IPS-NIHi7 (cell line): Measurements from ENCODE around the gene C6.
"Not testable (repeated sequence)": the region's sequence is repeated elsewhere in the genome, so short reads cannot be mapped to it uniquely, and the experiment has no call there.

ENCODE experiments used
- DNase-seq: peaks from one replicate; pipeline ENCODE4 v3.0.0; 2012; ENCODE audit warnings: mixed read lengths; ENCODE audit errors: extremely low spot score

Gene C6

GRCh38 chr5:41213340-41213739 lies at the start of gene C6:
Gene C6, minus strand, starts transcription at chr5:41213532. Its CDS starts 10,302 bp downstream, at chr5:41203230.
- DNase-seq, result no peak

DNA sequence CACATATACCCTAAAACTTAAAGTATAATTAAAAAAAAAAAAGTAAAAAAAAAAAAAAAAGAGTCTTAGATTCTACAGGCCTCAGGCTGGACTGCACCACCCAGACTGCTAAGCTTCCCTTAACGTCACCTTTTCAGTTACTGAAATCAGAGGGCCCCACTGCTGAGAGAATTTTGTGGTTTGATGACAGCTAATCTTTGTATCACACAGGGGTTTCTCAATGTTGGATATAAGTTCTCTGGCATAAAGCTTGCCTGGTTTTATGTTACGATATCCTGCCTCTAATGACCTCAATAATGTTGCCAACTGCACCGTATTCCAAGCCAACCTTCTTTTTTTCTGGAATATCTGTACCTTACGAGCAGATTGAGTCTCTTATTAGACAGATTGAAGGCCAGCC lies 43.1 kb upstream of the C6 start:
- DNase-seq, result no peak

DNA sequence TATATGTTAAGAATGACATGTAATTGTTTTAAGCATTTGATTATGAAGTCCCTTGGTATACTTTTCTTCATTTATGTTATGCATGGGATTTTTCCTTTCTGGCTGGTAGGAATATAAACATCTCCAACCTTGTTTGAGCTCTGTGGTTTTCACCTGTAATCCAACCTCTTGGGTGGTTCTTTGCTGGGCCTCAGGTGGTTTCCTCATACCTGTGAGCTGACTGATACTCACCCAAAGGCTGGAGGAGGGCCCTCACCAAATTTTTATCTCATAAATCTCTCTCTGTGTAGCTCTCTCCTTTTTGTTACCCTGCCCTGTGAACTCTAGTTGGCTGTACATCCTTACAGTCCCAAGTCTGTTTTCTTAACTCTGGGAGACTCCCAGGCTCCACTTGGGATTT lies 39.8 kb upstream of the C6 start:
- DNase-seq, result no peak

DNA sequence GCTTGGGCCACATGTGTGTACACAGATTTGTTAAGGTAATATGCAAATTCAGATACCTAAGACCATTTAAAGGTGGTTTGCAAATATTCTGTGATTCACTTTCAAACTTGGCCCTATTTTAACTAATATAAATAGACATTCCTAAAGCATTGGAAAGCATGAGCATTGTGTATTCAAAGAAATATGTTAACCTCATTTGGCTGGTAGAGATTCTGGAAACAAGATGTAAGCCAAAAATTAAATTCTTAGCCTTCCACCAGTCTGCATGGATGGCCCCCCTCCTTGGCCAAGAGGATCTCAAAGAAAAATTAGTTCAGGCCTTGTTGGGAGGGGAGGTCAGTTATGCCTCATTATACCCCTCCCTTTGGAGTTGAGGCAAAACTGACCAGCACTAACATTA lies 38.7 kb upstream of the C6 start:
- no peak for DNase-seq

- DNase-seq, result no peak
These were observed 37.1 kb upstream of the C6 start for GRCh38 chr5:41250351-41250987.

DNA sequence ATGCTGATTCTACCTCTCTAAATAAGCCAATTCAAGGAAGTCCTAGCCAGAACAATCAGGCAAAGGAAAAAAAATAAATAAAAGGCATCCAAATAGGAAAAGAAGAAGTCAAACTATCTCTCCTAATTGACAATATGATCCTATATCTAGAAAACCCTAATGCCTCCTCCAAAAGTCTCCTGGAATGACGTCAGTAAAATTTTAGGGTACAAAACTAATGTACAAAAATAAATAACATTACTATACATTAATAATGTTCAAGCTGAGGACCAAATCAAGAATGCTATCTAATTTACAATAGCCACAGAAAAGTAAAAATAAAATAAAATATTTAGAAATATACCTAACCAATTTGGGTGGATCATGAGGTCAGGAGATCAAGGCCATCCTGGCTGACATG lies 33.8 kb upstream of the C6 start:
- DNase-seq, result no peak

DNA sequence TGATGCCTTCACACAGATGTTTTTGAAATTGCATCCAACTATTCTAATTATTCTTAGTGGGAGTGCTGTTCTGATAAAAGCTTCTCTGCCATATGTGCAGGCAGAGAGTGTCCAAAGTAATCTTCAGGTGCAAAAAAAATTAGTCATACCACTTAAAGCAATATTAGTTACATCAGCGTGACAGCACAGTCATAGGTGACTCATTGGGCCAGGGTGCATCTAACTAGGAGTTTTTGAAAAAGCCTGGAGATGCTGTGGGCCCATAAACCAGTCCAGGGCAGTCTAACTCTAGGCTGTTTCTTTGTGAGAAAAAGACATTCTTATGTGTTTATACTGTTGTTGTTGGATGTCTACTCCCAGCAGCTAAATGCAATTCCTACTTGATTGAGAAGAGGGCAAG lies 33.0 kb upstream of the C6 start:
- no peak for DNase-seq

GRCh38 chr5:41243558-41243957 lies 30.2 kb upstream of the C6 start:
- DNase-seq, result no peak

DNA sequence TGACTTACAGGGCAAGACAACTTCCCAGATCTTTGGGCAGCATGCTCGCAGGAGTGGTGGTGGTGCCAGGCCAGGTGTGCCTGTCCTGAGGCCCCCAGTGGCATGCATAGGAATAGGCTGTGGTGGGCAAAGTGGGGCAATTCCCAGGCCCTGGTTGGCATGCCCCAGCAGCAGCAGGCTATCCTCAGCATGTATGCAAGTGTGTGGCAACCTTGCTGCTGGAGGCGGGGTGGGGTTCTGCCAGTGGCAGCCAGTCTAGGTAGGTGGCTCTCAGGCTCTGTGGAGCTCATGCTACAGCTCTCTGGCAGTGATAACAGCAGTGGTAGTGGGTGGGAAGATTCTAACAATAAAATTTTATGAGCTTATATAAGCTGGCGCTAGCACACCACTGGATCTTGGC lies 27.7 kb upstream of the C6 start:
- DNase-seq, result no peak

- DNase-seq, result no peak
These were observed 27.1 kb upstream of the C6 start for GRCh38 chr5:41240390-41240789.

- no peak for DNase-seq
These were observed 21.1 kb upstream of the C6 start for GRCh38 chr5:41234475-41234874.

DNA sequence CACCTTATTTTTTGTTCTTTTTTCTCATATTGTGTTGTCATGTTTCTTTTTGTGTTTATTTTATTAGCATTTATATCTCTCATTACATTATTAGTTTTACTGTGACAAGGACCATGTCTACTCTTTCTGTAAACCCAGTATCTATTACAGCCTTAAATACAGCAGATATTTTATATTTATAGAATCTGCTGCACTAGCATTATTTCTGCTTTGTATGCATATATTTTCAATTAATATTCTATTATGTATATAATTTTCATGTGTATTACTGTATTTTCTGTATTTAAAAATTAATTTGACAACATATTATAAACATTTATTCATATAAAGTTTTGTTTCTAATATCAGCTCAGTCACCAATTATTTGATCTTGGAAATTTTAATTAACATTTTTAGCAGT lies 19.5 kb upstream of the C6 start:
- no peak for DNase-seq

GRCh38 chr5:41230276-41230675 lies 16.9 kb upstream of the C6 start:
- not testable (repeated sequence) for DNase-seq

GRCh38 chr5:41223962-41224361 lies 10.6 kb upstream of the C6 start:
- DNase-seq, result no peak

DNA sequence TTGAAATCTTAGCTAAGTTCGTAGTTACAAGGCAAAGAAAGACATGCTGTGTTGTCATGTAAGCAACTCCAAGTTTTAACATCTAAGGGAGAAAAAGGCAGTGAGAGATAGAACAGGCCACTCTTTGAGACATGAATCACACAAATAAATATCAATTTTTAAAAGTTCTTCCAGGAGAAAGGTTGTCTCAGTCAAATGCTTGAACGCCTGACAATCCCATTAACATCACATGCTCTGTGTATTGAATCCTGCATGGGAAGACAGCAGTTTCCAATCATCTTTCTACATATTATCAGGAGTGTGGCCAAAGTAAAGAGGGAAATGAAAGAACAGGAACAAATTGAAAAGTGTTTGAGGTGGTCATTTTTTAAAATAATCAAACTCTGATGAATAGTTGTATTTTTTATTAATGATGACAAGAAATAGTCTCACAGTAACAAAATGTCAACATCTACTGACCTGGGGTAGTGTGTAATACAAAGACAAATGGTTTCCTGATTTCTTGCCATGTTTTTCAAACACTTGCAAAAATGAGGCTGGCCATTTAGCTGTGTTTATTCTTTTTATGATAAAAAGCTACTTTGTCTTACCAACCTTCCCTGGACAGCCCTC lies 6.4 kb upstream of the C6 start:
- DNase-seq, result no peak

GRCh38 chr5:41218929-41219657 lies 5.8 kb upstream of the C6 start:
- no peak for DNase-seq

- no peak for DNase-seq
These were observed 850 bp upstream of the C6 start for GRCh38 chr5:41214182-41214581.

- no peak for DNase-seq
These were observed 397 bp downstream of the C6 start for GRCh38 chr5:41212935-41213334.

- no peak for DNase-seq
These were observed 1.9 kb downstream of the C6 start for GRCh38 chr5:41211417-41211816.

DNA sequence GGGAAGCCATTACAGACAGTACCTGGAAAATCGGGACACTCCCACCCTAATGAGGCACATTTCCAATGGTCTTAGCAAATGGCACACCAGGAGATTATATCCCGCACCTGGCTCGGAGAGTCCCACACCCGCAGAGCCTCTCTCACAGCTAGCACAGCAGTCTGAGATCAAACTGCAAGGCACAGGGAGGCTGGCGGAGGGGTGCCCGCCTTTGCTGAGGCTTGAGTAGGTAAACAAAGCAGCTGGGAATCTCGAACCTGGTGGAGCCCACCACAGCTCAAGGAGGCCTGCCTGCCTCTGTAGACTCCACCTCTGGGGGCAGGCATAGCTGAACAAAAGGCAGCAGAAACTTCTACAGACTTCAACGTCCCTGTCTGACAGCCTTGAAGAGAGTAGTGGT lies 7.9 kb downstream of the C6 start:
- DNase-seq, result not testable (repeated sequence)

DNA sequence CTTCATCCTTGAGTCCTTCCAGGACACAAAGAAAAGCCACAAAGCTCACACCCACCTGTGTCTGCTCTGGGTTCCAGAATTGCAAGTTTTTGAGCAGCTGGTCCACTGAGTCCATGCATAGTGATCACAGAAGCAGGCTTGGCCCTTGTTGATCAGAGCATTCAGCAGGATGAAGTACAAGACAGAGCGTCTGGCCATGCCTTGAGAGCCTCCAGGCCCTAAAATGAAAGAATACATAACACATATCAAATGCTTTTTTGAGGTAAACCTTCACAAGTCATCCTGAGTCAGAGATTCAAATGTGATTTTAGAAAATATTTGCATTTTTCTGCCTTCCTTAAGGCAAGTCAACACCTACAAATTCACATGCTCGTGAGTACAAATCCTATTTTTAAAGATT lies 10.3 kb downstream of the C6 start:
- no peak for DNase-seq

DNA sequence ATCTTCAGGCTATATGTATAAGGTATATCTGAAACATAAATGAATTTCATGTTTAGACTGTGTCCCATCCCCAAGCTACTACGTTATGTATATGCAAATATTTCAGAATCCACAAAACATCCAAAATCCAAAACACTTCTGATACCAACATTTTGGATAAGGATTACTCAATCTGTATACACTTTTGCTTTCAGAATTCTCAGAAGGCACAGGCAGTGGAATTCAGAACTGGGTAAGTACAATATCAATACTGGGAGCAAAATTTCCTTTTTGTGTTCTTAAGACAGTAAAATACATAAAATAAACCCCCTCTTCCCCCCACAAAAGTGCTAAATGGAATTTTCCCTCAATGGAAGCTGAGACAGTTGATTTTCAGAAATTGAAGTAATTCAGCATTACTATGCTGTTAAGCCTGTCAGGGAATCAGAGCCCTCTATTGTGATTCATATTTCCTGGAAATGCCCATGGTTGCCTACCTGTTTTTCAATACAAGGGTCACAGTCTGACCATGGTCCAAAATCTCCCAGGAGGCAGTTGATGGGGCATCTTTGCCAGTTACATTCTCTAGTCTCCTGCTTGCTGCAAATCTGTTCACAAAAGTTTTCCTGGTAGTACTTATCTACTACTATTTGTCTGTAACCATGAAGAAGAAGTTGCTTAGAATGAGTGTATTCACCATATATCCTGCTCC lies 12.1 kb downstream of the C6 start:
- DNase-seq, result no peak

DNA sequence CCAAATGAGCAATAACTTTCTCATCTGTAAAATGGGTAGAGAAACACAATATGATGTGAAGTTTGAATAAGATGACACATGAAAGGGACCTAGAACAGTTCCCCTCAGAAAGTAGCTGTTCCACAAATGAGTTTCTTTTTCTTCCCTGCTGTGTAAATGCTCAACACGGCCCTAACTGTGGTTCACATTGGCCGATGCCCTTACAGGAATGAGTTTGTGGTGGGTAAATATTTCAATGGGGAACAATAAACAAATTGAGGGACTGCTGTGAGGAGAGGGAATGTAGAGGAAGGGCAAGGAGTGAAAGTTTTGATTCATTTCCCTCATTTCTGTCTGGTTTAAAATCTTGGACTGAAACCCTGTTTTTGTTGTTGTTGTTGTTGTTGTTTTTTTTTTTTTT lies 12.8 kb downstream of the C6 start:
- no peak for DNase-seq
